Endothelial cell of umbilical vein (primary cell): ENCODE measurements around the gene DUSP15.

Experiments
- CTCF ChIP-seq, 2 donors: IDR thresholded peaks; 1 replicate in 1 of 2; 2 replicates in 1 of 2; pipeline ENCODE4 v1.5.1; 2011; ENCODE audit warnings: low read length in 2 of 2, mild to moderate bottlenecking in 2 of 2, moderate library complexity in 2 of 2, control low read depth in 1 of 2, inconsistent platforms in 1 of 2, low read depth in 1 of 2; ENCODE audit not compliant: insufficient read depth in 1 of 2; ENCODE audit errors: extremely low read depth in 1 of 2
- MAX ChIP-seq: IDR thresholded peaks from 2 replicates; pipeline ENCODE4 v1.6.1; 2011; ENCODE audit not compliant: insufficient read depth, insufficient read length
- POLR2A ChIP-seq: IDR thresholded peaks from 2 replicates; pipeline ENCODE4 v1.6.1; 2012; ENCODE audit warnings: low read depth, mild to moderate bottlenecking, control low read depth, low read length
- POLR2AphosphoS5 ChIP-seq: IDR thresholded peaks from 2 replicates; pipeline ENCODE4 v1.6.1; 2012; ENCODE audit warnings: low read depth, mild to moderate bottlenecking, control low read depth, low read length, moderate library complexity; ENCODE audit not compliant: insufficient read depth

- TF ChIP-seq POLR2AphosphoS5 (no peak), POLR2A (no peak), MAX (no peak), CTCF (IDR thresholded peaks at IDR 0.05; ENCODE audit: extremely low read depth in 1 of 2, insufficient read depth in 1 of 2, low read depth in 1 of 2, low read length in 2 of 2) (no peak)
Observed at GRCh38 chr20:31861385-31862156, 8.8 kb downstream of the DUSP15 start.
